ENCODE results near the gene MICALL2. TPM values are rescaled to one million over a fixed set of nuclear protein-coding genes. Genes with fewer than 3 reads are reported as not detected.

The MICALL2 gene
- total RNA-seq, 1 donor from 2014 or later: 11.0 TPM

DNA sequence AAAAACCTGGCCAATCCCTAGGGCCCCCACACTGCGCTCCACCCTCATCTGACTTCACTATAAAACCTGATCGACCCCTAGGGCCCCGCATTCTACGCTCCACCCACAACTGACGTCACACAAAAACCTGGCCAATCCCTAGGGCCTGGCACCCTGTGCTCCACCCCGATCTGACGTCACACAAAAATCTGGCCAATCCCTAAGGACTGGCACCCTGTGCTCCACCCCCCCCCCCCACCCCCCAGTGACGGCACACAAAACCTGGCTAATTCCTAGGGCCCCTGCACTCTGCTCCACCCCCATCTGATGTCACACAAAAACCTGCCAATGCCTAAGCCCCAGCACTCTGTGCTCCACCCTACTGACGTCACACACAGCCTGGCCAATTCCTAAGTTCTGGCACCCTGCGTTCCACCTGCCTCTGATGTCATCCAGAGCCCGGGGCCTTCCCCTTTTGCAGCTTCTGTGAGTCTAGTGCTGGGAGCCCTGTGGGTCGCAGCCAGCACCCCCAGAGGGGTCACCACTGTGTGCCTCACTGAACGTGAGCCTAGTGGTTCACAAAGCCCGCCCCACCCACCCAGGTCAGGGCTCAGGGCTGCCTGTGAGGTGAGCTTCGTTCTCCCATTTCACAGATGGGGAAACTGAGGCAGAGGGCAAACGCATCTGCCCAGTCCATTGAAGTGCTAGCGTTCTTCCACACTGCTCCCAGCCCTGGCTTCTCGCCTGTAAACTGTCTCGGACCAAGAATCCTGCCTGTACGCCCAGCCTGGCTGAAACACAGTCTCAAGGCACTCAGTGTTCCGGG lies 40.6 kb downstream of the MICALL2 start:
- no peak for DNase-seq (ENCODE audit: low read depth, low spot score)

DNA sequence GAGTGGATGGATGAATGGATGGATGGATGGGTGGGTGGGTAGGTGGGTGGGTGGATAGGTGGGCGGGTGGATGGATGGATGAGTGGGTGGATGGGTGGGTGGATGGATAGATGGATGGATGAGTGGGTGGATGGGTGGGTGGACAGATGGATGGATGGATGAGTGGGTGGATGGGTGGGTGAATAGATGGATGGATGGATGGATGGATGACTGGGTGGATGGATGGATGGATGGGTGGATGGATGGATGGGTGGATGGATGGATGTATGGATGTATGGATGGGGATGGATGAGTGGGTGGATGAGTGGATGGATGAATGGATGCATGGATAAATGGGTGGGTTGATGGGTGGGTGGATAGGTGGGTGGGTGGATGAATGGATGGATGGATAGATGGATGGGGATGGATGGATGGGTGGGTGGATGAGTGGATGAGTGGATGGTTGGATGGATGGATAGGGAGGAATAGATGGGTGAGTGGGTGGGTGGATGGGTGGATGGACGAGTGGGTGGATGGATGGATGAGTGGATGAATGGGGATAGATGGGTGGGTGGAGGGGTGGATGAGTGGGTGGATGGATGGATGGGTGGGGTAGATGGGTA lies 43.8 kb downstream of the MICALL2 start:
- DNase-seq (ENCODE audit: low read depth, low spot score): no peak

GRCh38 chr7:1413936-1414639 lies 45.2 kb downstream of the MICALL2 start:
- DNase-seq (ENCODE audit: low read depth, low spot score): no peak

GRCh38 chr7:1412322-1413261 lies 46.7 kb downstream of the MICALL2 start:
- DNase-seq (ENCODE audit: low read depth, low spot score): peak; percentile 51

DNA sequence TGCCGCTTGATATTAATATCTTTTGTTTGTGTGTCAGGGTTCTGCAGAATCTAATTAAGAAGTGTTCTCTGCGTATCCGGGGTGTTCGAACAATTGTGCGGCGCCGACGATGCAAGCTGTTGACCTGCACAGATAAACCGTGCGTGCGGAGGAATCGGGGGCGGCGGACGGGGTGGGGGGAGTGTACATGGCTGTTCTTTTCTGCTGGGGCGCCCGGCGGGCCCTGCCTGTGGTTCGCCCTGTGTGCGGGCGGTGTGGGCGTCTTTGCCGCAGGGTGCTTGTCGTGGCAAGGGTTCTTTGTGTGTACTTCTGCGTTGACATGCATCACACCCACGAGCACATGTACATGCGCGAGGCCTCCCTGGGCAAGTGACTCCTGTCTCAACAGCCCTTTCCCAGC lies 47.9 kb downstream of the MICALL2 start:
- no peak for DNase-seq (ENCODE audit: low read depth, low spot score)

DNA sequence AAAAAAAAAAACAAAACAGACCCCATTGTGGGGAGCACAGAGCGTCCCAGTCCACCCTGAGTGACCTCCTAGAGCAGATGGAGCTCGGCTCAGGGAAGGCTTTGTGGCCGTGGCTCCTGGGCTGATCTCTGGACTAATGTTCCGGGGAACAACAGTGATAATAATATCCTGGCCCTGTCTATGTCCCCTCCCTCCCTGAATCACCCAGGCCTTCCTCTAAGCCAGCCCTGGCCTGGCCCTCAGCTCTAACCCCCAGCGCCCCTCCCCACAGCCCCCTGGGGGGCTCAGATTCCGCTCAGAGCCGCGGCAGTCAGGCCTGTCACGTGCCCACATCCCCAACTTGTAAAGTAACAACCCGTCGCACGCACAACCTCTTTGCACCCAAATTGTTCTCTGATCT lies 48.3 kb downstream of the MICALL2 start:
- DNase-seq (ENCODE audit: low read depth, low spot score): no peak

GRCh38 chr7:1409555-1409954 lies 49.7 kb downstream of the MICALL2 start:
- DNase-seq (ENCODE audit: low read depth, low spot score): no peak

GRCh38 chr7:1408466-1408865 lies 50.8 kb downstream of the MICALL2 start:
- no peak for DNase-seq (ENCODE audit: low read depth, low spot score)

- DNase-seq (ENCODE audit: low read depth, low spot score): no peak
Observed at GRCh38 chr7:1407892-1408291, 51.4 kb downstream of the MICALL2 start.

GRCh38 chr7:1404898-1405548 lies 54.2 kb downstream of the MICALL2 start:
- no peak for DNase-seq (ENCODE audit: low read depth, low spot score)

- no peak for DNase-seq (ENCODE audit: low read depth, low spot score)
Observed at GRCh38 chr7:1404460-1404809, 54.8 kb downstream of the MICALL2 start.

DNA sequence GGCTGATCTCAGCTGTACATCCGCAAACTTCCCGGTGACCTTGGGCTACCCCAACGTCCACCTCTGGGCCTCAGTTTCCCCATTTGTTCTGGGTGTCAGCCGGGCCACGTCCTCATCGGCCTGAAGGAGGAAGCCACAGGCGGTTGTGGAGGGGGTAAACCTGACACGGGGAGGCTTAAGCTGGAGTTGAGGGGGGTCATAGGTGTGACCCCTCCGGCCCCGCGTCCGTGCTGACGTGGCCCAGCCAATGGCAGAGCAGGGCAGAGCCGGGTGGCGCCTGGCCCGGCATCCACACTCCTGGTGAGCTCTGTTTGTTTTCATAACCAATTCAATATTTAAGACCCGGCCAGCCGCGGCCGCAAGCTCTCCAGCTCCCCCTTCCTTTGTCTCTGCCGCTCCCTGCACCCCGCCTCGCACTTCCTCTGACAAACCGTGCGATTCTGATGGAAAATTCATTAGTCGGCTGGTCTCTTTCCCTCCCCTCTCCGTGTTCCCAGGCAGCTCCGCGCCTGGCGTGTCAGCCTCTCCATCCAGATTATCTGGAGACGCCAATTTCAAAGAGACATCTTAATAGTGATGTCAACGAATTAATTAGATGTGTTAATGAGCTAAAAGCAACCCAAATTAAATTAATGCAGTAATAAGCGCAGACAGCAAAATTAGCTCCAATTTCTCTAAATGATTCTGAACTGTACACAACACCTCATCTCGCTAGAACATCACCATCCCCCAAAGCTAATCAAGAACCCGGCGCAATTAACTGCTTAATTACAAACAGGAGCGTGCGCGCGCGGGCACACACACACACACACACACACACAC lies 55.4 kb downstream of the MICALL2 start:
- DNase-seq (ENCODE audit: low read depth, low spot score): no peak

DNA sequence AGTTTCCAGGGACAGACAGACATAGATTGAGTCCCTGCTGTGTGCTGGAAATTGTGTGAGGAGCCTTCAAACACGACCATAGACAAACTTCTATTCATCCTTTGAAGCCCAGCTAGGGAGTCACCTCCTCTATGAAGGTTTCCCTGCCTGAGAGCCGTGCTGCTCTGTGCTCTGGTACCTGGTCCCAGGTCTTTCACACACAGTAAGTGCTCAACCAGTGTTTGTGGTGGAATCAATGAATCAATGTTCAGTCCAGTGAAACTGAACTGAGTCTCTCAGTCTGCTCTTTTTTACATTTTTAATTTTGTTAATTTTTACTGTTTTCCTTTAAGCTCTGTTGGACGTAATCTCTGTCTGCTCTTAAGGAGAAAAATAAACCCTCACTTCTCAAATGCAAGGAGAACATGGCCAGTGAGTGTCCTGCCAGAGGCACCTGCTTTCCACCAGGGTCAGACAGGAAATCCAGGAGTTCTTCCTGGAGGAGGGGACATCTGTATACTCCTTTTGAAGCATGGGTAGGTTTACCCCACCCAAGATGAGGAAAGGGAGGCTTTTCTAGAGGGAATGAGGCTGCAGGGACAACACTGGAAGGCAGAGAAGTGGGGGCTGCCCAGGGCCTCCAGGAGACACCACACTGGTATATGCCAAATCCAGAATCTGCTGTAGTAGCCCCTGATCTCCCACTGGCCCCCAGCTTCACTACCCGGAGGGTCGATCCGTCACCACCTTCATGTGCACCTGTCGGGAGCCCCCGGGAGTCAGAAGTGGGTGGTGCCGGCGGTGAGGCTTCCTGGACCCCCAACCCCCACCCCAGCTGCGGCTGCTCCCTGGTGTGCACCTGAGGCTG lies 56.3 kb downstream of the MICALL2 start:
- no peak for DNase-seq (ENCODE audit: low read depth, low spot score)

DNA sequence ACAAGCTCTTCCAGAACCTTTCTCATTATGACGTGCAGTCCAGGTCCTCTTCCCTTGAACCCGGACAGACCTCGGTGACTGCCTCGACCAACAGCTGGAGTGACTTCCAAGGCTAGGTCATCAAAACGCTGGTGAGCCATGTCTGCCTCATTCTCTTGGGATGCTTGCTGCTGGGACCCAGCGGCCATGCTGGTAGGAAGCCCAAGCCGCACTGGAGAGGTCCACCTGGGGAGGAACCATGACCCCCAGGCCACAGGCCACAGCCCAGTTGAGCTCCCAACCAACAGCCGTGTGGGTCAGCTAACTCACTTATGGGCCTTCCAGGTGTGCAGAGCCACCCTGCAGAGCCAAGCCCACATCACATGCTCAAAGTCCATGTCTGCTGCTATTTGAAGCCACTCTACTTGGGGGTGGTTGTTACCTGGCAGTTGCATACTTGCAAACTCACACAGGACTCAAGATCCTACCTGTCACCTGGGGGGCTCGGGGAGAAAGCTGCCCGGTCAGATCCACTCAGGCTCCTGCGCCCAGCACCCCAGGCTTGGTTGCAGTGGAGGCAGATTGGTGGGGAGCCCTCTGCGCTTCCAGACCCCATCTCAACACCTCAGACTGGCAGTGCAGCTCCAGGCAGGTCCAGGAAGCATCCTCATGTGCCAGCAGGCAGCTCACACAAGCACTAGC lies 57.0 kb downstream of the MICALL2 start:
- no peak for DNase-seq (ENCODE audit: low read depth, low spot score)

GRCh38 chr7:1401011-1401410 lies 58.3 kb downstream of the MICALL2 start:
- DNase-seq (ENCODE audit: low read depth, low spot score): no peak

DNA sequence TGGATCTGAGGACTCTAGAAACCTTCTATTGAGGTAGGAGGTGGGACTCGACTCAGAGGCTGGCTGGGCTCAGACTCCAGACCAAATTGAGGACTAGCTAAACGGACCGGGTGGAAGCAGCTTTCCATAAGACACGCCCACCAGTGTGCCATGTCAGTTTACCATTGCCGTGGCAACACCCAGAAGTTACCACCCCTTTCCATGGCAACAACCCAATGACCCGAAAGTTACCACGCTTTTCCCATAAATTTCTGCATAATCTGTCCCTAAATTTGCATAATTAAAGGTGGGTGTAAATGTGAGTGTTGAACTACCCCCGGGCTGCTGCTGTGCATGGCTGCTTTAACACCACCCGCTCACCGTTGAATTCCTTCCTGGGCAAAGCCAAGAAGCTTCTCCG lies 58.9 kb downstream of the MICALL2 start:
- no peak for DNase-seq (ENCODE audit: low read depth, low spot score)

- DNase-seq (ENCODE audit: low read depth, low spot score): no peak
Observed at GRCh38 chr7:1397491-1398327, 61.6 kb downstream of the MICALL2 start.

DNA sequence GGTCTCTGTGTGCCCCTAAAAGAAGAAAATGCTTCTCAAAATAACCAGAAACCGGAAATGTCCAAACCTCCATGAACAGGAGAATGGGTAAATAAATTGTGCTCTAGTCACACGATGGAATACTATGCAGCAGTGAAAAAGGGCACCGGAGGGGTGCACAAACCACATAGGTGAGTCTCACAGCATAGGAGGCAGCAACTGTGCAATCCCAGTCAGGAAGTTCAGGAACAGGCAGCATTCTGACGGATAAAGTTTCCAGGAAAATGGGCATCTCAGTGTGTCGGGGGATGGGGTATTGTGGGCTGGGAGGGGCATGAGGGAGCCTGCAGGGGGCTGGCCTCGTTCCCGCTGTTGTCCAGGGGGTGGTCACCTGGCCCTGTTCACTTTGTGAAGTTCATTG lies 63.1 kb downstream of the MICALL2 start:
- DNase-seq (ENCODE audit: low read depth, low spot score): no peak

Data from pulmonary artery endothelial cell (primary cell).